HCT116 (cell line): ENCODE results near the gene HFM1. TPM values are rescaled to one million over a fixed set of nuclear protein-coding genes. Genes with fewer than 3 reads are reported as not detected.

Source experiments
- ATAC-seq: fragments of 200-7000 bp; cut with Tn5 transposase; 2 replicates; pipeline ENCODE4 v1.9.1; 2020; ENCODE audit warnings: mild to moderate bottlenecking, moderate library complexity
- BruUV-seq: library from RNA; stranded (reverse); fragments of 400-500 nt; replicated peaks from 2 replicates; lab custom pipeline; 2021; lab: Mats Ljungman, UMichigan
- CTCF ChIA-PET: fragments of 300-600 bp; sonication (Branson Sonifier 250); formaldehyde crosslinking; loops from one replicate; lab custom pipeline; 2021; ENCODE audit warnings: antibody characterized with exemption; lab: Charles Lee
- POLR2A ChIA-PET: fragments of 300-600, 350-600 bp; sonication (Branson Sonifier 250); formaldehyde crosslinking; loops from one replicate; lab custom pipeline; 2021; ENCODE audit warnings: antibody characterized with exemption; lab: Charles Lee
- RAD21 ChIA-PET, 2 experiments: fragments of 300-600 bp; sonication (Branson Sonifier 250); formaldehyde crosslinking; loops; one replicate each; lab custom pipeline; 2023; ENCODE audit warnings: low total read pairs in 2 of 2; ENCODE audit not compliant: uncharacterized antibody in 2 of 2, unreplicated experiment in 2 of 2, low non-redundant PET in 1 of 2; lab: Charles Lee
- DNase-seq: peaks from one replicate; pipeline ENCODE4 v3.0.0-alpha.2; 2010; ENCODE audit warnings: low read depth, low spot score
- H2AFZ ChIP-seq: fragments of 200-600 bp; shearing (Covaris generic), sonication (generic); 2 replicates; pipeline ENCODE4 v1.6.1; 2017; ENCODE audit warnings: low read depth, mixed run types, mixed read lengths, antibody characterized with exemption, low read length; ENCODE audit not compliant: poor library complexity, severe bottlenecking
- H3K27ac ChIP-seq: 2 replicates; pipeline ENCODE4 v1.5.1; 2012; ENCODE audit warnings: low read depth, low read length
- H3K27me3 ChIP-seq: fragments of 200-600 bp; sonication (generic); 2 replicates; pipeline ENCODE4 v1.6.1; 2016; ENCODE audit warnings: mixed run types, low read length, mixed read lengths; ENCODE audit not compliant: insufficient read depth
- H3K36me3 ChIP-seq, 2 experiments: fragments of 200-500 bp in 1 of 2; fragments of 200-600 bp in 1 of 2; sonication (Bioruptor generic) in 1 of 2; sonication (generic) in 1 of 2; 2 replicates each; pipeline versions ENCODE4 v1.5.1 to v1.6.1; 2014 to 2016; ENCODE audit warnings: low read length in 2 of 2, inconsistent platforms in 1 of 2, mixed read lengths in 1 of 2, mixed run types in 1 of 2; ENCODE audit not compliant: insufficient read depth in 2 of 2, control insufficient read depth in 1 of 2
- H3K4me1 ChIP-seq, 2 experiments: fragments of 200-600 bp in 1 of 2; sonication (generic) in 1 of 2; 2 replicates each; pipeline versions ENCODE4 v1.5.1 to v1.6.1; 2012 to 2017; ENCODE audit warnings: low read length in 2 of 2, inconsistent platforms in 1 of 2, mild to moderate bottlenecking in 1 of 2, mixed read lengths in 1 of 2, mixed run types in 1 of 2, moderate library complexity in 1 of 2; ENCODE audit not compliant: insufficient read depth in 2 of 2, control insufficient read depth in 1 of 2
- H3K4me2 ChIP-seq: fragments of 200-600 bp; sonication (generic); 2 replicates; pipeline ENCODE4 v1.6.1; 2017; ENCODE audit warnings: mixed run types, low read length, mixed read lengths
- H3K4me3 ChIP-seq, 2 experiments: fragments of 200-600 bp in 1 of 2; sonication (generic) in 1 of 2; replicated peaks in 1 of 2; 2 replicates each; pipeline ENCODE4 v1.5.1; 2011 to 2016; ENCODE audit warnings: low read length in 2 of 2, control low read depth in 1 of 2, low read depth in 1 of 2, mild to moderate bottlenecking in 1 of 2, mixed read lengths in 1 of 2, mixed run types in 1 of 2
- H3K79me2 ChIP-seq: fragments of 200-600 bp; sonication (generic); 2 replicates; pipeline ENCODE4 v1.6.1; 2017; ENCODE audit warnings: mild to moderate bottlenecking, mixed run types, low read length, moderate library complexity, mixed read lengths; ENCODE audit not compliant: insufficient read depth
- H3K9ac ChIP-seq: fragments of 200-600 bp; sonication (generic); 2 replicates; pipeline ENCODE4 v1.6.1; 2016; ENCODE audit warnings: low read length, mixed read lengths
- H3K9me2 ChIP-seq: fragments of 200-600 bp; sonication (generic), shearing (Covaris generic); 2 replicates; pipeline ENCODE4 v1.6.1; 2017; ENCODE audit warnings: mixed run types, mild to moderate bottlenecking, moderate library complexity; ENCODE audit not compliant: insufficient read depth
- H3K9me3 ChIP-seq, 2 experiments: fragments of 200-500 bp in 1 of 2; fragments of 200-600 bp in 1 of 2; sonication (Bioruptor generic) in 1 of 2; sonication (generic) in 1 of 2; 2 replicates each; pipeline ENCODE4 v1.6.1; 2014 to 2017; ENCODE audit warnings: low read length in 2 of 2, mixed read lengths in 2 of 2, inconsistent platforms in 1 of 2, low read depth in 1 of 2, mild to moderate bottlenecking in 1 of 2, mixed run types in 1 of 2, moderate library complexity in 1 of 2; ENCODE audit not compliant: control insufficient read depth in 1 of 2, insufficient read depth in 1 of 2
- H4K20me1 ChIP-seq: fragments of 200-600 bp; sonication (generic), shearing (Covaris generic); 2 replicates; pipeline ENCODE4 v1.6.1; 2017; ENCODE audit warnings: mixed run types, mild to moderate bottlenecking, moderate library complexity; ENCODE audit not compliant: insufficient read depth
- CBX3 ChIP-seq: IDR thresholded peaks from 2 replicates; pipeline ENCODE4 v1.6.1; 2012; ENCODE audit warnings: low read depth
- CEBPB ChIP-seq: IDR thresholded peaks from 2 replicates; pipeline ENCODE4 v1.6.1; 2012; ENCODE audit warnings: low read depth
- EGR1 ChIP-seq: IDR thresholded peaks from 2 replicates; pipeline ENCODE4 v1.6.1; 2012; ENCODE audit warnings: low read depth
- ELF1 ChIP-seq: IDR thresholded peaks from 2 replicates; pipeline ENCODE4 v1.6.1; 2012; ENCODE audit warnings: low read depth, borderline replicate concordance
- EZH2 ChIP-seq: fragments of 200-600 bp; sonication (generic); IDR thresholded peaks from 2 replicates; pipeline ENCODE4 v1.6.1; 2017; ENCODE audit warnings: antibody characterized with exemption, mixed run types
- EZH2phosphoT487 ChIP-seq: fragments of 200-600 bp; IDR thresholded peaks from 2 replicates; pipeline ENCODE4 v1.6.1; 2018; ENCODE audit warnings: antibody characterized with exemption, borderline replicate concordance
- FOSL1 ChIP-seq: IDR thresholded peaks from 2 replicates; pipeline ENCODE4 v1.6.1; 2012; ENCODE audit warnings: low read depth
- JUND ChIP-seq: IDR thresholded peaks from 2 replicates; pipeline ENCODE4 v1.6.1; 2012
- MAX ChIP-seq: IDR thresholded peaks from 2 replicates; pipeline ENCODE4 v1.6.1; 2012
- POLR2A ChIP-seq: IDR thresholded peaks from 2 replicates; pipeline ENCODE4 v1.7.0; 2011; ENCODE audit warnings: borderline replicate concordance; ENCODE audit not compliant: insufficient read depth, insufficient read length; ENCODE audit errors: extremely low read depth
- POLR2AphosphoS5 ChIP-seq: IDR thresholded peaks from 2 replicates; pipeline ENCODE4 v1.6.1; 2011; ENCODE audit warnings: mild to moderate bottlenecking, low read depth, low read length, moderate library complexity
- REST ChIP-seq: IDR thresholded peaks from 2 replicates; pipeline ENCODE4 v1.6.1; 2012; ENCODE audit warnings: low read depth
- SIN3A ChIP-seq: IDR thresholded peaks from 2 replicates; pipeline ENCODE4 v1.6.1; 2012; ENCODE audit warnings: low read depth
- SP1 ChIP-seq: IDR thresholded peaks from 2 replicates; pipeline ENCODE4 v1.6.1; 2012; ENCODE audit warnings: low read depth
- SRF ChIP-seq: IDR thresholded peaks from 2 replicates; pipeline ENCODE4 v1.6.1; 2012; ENCODE audit warnings: low read depth
- TCF7L2 ChIP-seq: IDR thresholded peaks from 2 replicates; pipeline ENCODE4 v1.7.0; 2011; ENCODE audit warnings: borderline replicate concordance, inconsistent platforms; ENCODE audit not compliant: insufficient read depth, insufficient read length; ENCODE audit errors: extremely low read depth
- ZBTB33 ChIP-seq: IDR thresholded peaks from 2 replicates; pipeline ENCODE4 v1.6.1; 2011; ENCODE audit warnings: mild to moderate bottlenecking, low read length, moderate library complexity; ENCODE audit not compliant: insufficient replicate concordance; ENCODE audit errors: extremely low read depth
- ZFX ChIP-seq: fragments of 450-650 bp; IDR thresholded peaks from 2 replicates; pipeline ENCODE4 v1.6.1; 2017
- ZNF274 ChIP-seq: fragments of 200-500 bp; sonication (Bioruptor generic); IDR thresholded peaks from 2 replicates; pipeline ENCODE4 v1.6.1; 2014; ENCODE audit warnings: mild to moderate bottlenecking, low read depth, low read length, inconsistent platforms
- intact Hi-C: fragments of 100-400 bp; cut with micrococcal nuclease; formaldehyde crosslinking; loops from 2 replicates; pipeline ENCODE4 v1.10.0; 2022
- total RNA-seq: library from RNA; stranded (reverse); gene quantifications from one replicate; pipeline ENCODE4 v1.2.1, GENCODE V29; 2021; ENCODE audit not compliant: unreplicated experiment

The HFM1 gene
- total RNA-seq, 1 experiment from 2014 or later, result 0.07 TPM

DNA sequence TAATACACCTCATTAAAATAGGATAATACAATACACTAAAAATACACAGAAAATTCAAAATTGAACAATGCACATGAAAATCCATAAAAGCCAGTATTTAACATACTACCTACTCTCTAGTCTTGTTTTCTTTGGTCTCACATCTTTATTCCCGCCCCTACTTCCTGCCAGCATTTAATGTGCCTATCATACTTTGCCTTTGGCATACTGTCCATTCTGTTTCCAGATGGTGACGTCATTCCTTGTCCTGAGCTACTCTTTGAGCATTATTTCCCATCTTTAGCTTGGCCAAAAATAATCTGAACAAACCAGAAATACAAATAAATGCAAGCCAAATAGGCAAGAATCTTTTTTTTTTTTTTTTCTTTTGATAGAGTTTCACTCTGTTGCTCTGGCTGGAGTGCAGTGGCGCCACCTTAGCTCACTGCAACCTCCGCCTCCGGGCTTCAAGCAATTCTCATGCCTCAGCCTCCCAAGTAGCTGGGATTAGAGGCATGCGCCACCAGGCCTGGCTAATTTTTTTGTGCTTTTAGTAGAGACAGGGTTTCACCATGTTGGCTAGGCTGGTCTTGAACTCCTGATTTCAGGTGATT lies 4.4 kb downstream of the HFM1 start (continued):
- TF ChIP-seq ZBTB33, result no peak
- TF ChIP-seq TCF7L2, result no peak

DNA sequence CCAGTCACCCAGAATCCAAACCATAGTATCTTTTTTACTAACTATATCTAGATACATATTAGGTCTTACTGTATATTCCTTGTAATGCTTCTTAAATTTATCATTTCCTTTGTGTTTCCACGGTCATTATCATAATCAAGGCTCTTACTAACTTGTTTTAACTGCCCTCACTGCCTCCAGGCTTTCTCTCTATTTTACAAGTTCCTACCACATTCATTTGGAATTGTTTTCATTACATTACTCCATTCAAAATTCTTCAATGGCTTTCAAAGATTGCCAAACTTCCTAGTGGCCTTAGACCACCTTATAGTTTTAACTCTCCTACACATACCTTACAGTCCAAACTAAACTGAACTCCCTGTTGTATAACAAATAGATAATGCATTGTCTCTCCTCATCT lies 6.3 kb downstream of the HFM1 start:
- RAD21 ChIA-PET, result no interaction called here
- Histone ChIP-seq H3K27me3 (no peaks in the 10 kb centered on the region), H3K9me3 (no peaks in the 10 kb centered on the region), H3K9me2 (no peaks in the 10 kb centered on the region), H3K4me3 (no peak overlapping the region), H2AFZ (no peak overlapping the region), H3K4me1 (peaks cover 0 to 3% of the 10 kb centered on the region in 2 experiments; a peak in 1 of 4 replicates), H4K20me1 (no peaks in the 10 kb centered on the region), H3K9ac (no peak overlapping the region), H3K4me2 (no peak overlapping the region), H3K36me3 (no peaks in the 10 kb centered on the region), H3K79me2 (no peaks in the 10 kb centered on the region), H3K27ac (no peak overlapping the region)
- POLR2A ChIA-PET, result no interaction called here
- CTCF ChIA-PET, result no interaction called here
- TF ChIP-seq SP1 (no peak), CBX3 (no peak), TCF7L2 (no peak), SRF (no peak), ZNF274 (no peak), EZH2phosphoT487 (no peak), EZH2 (no peak), CEBPB (no peak), JUND (no peak), SIN3A (no peak), EGR1 (no peak), REST (no peak), POLR2AphosphoS5 (no peak), ZFX (no peak), MAX (no peak), ELF1 (no peak), POLR2A (no peak), ZBTB33 (no peak), FOSL1 (no peak)
- ATAC-seq (no peak), DNase-seq (no peak)
- intact Hi-C loops, result no loop called here
- BruUV-seq, result no TSS peak
